22Rv1 (cell line): ENCODE measurements around the gene N4BP2.

Experiments
- ZFX ChIP-seq: fragments of 450-650 bp; IDR thresholded peaks from 2 replicates; pipeline ENCODE4 v1.6.1; 2017; ENCODE audit warnings: antibody characterized with exemption, borderline replicate concordance
- TF ChIP-seq, protein P1 (sequence below): fragments of 450-650 bp; IDR thresholded peaks from 2 replicates; pipeline ENCODE4 v1.5.1; 2017; ENCODE audit warnings: mild to moderate bottlenecking

DNA sequence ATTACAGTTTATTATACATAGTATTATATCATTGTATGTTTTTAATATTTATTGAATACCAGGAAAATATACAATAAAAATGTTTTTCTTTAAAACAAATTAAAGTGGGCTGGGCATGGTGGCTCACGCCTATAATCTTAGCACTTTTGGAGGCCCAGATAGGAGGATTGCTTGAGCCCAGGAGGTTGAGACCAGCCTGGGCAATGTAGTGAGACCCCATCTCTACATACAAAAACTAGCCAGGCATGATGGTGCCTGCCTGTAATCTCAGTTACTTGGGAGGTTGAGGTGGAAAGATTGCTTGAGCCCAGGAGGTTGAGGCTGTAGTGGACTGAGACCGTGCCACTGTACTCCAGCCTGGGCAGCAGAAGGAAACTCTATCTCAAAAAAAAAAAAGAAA lies 40.6 kb upstream of the N4BP2 start:
- TF ChIP-seq, protein P1, sequence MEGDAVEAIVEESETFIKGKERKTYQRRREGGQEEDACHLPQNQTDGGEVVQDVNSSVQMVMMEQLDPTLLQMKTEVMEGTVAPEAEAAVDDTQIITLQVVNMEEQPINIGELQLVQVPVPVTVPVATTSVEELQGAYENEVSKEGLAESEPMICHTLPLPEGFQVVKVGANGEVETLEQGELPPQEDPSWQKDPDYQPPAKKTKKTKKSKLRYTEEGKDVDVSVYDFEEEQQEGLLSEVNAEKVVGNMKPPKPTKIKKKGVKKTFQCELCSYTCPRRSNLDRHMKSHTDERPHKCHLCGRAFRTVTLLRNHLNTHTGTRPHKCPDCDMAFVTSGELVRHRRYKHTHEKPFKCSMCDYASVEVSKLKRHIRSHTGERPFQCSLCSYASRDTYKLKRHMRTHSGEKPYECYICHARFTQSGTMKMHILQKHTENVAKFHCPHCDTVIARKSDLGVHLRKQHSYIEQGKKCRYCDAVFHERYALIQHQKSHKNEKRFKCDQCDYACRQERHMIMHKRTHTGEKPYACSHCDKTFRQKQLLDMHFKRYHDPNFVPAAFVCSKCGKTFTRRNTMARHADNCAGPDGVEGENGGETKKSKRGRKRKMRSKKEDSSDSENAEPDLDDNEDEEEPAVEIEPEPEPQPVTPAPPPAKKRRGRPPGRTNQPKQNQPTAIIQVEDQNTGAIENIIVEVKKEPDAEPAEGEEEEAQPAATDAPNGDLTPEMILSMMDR: no peak
- TF ChIP-seq ZFX: no peak
